Vagina (tissue), 2 donors: ENCODE results near the gene PSMB3.

ENCODE experiments used
- POLR2AphosphoS5 ChIP-seq, 2 donors: sonication (generic); formaldehyde crosslinking; IDR thresholded peaks; one replicate each; pipeline ENCODE4 v1.9.0; 2017; ENCODE audit warnings: antibody characterized with exemption in 2 of 2, mild to moderate bottlenecking in 2 of 2, low read depth in 1 of 2; ENCODE audit not compliant: insufficient read depth in 1 of 2
- TF ChIP-seq, protein P1 (sequence below), 3 experiments: fragments of 450-650 bp in 2 of 3; fragments of 200-600 bp in 1 of 3; sonication (generic) in 1 of 3; IDR thresholded peaks; one replicate each; pipeline ENCODE4 v1.5.1; 2017 to 2019; ENCODE audit warnings: antibody characterized with exemption in 3 of 3, mild to moderate bottlenecking in 2 of 3, moderate library complexity in 2 of 3

DNA sequence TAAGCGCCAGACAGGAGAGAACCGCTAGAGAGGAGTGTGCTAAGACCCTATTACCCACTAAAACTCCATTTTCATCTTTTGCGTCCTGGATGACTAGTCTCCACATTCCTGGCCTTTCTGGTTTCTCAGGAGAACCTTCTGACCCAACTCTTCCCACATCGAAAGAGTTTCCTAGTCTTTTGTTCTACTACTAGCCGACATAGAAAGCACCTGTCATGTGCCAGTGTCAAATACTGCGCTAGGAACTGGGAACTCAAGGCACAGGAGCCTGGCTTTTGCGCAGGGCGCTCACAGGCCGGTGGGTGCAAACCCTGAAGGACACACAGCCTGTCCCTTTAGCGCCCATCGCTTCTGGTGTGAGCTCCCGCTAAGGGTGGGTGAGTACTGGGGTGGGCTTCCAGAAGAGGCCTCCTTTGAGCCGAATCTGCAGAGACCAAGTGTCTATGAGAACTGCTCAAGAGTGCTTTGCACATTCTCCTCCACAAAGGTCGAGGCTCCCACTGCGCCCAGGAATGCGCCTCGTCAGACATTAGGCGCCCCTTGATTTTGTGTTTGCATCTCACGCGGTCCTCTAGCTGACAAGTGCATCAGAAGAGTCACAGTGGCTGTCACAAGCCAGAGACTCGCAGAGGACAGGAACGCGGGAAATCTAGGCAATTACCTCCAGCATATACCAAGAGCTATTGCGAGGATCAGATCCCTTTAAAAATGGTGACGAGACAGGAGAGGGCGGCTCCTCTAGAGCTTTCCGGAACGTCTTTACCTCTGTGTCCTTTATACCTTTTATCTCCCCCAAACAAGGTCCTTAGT lies 2.0 kb upstream of the PSMB3 start:
- TF ChIP-seq, protein P1, sequence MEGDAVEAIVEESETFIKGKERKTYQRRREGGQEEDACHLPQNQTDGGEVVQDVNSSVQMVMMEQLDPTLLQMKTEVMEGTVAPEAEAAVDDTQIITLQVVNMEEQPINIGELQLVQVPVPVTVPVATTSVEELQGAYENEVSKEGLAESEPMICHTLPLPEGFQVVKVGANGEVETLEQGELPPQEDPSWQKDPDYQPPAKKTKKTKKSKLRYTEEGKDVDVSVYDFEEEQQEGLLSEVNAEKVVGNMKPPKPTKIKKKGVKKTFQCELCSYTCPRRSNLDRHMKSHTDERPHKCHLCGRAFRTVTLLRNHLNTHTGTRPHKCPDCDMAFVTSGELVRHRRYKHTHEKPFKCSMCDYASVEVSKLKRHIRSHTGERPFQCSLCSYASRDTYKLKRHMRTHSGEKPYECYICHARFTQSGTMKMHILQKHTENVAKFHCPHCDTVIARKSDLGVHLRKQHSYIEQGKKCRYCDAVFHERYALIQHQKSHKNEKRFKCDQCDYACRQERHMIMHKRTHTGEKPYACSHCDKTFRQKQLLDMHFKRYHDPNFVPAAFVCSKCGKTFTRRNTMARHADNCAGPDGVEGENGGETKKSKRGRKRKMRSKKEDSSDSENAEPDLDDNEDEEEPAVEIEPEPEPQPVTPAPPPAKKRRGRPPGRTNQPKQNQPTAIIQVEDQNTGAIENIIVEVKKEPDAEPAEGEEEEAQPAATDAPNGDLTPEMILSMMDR (IDR thresholded peaks at IDR 0.05), result no peak
- no peak for TF ChIP-seq POLR2AphosphoS5 (IDR thresholded peaks at IDR 0.05; ENCODE audit: insufficient read depth in 1 of 2, low read depth in 1 of 2)
